OCI-LY3 (cell line): ENCODE measurements around the gene MICALL2.

Source experiments
- H2AFZ ChIP-seq: fragments of 200-600, 300-600 bp; shearing (Covaris generic); 2 replicates; pipeline ENCODE4 v1.6.0; 2014; ENCODE audit warnings: antibody characterized with exemption, low read depth, low read length
- H3K27ac ChIP-seq: fragments of 200-600, 300-600 bp; sonication (generic); 2 replicates; pipeline ENCODE4 v1.5.1; 2014; ENCODE audit warnings: mild to moderate bottlenecking, low read length, moderate library complexity, mixed read lengths
- H3K27me3 ChIP-seq: fragments of 200-600, 300-600 bp; sonication (generic); 2 replicates; pipeline ENCODE4 v1.6.1; 2014; ENCODE audit warnings: low read depth, low read length, mixed read lengths
- H3K36me3 ChIP-seq: fragments of 200-600, 300-600 bp; sonication (generic); replicated peaks from 2 replicates; pipeline ENCODE3; 2014; ENCODE audit warnings: low read depth, low read length, mixed read lengths
- H3K4me1 ChIP-seq: fragments of 300-600, 200-600 bp; sonication (generic); 2 replicates; pipeline ENCODE4 v1.6.1; 2014; ENCODE audit warnings: low read length, mixed read lengths
- H3K4me2 ChIP-seq: fragments of 200-600, 300-600 bp; sonication (generic); 2 replicates; pipeline ENCODE4 v1.6.1; 2014; ENCODE audit warnings: low read length, mixed read lengths
- H3K4me3 ChIP-seq: fragments of 300-600, 200-600 bp; sonication (generic); 2 replicates; pipeline ENCODE4 v1.5.1; 2014; ENCODE audit warnings: antibody characterized with exemption, mild to moderate bottlenecking, low read length, moderate library complexity
- H3K79me2 ChIP-seq: fragments of 300-600, 200-600 bp; shearing (Covaris generic); 2 replicates; pipeline ENCODE4 v1.6.1; 2014; ENCODE audit warnings: mild to moderate bottlenecking, low read length, mixed read lengths
- H3K9ac ChIP-seq: fragments of 300-600, 200-600 bp; shearing (Covaris generic); 2 replicates; pipeline ENCODE4 v1.6.0; 2014; ENCODE audit warnings: mild to moderate bottlenecking, low read length, moderate library complexity
- H3K9me3 ChIP-seq: fragments of 200-600, 300-600 bp; shearing (Covaris generic); 2 replicates; pipeline ENCODE4 v1.6.1; 2014; ENCODE audit warnings: low read length, mixed read lengths; ENCODE audit not compliant: insufficient read depth
- H4K20me1 ChIP-seq: fragments of 200-600, 300-600 bp; sonication (generic); 2 replicates; pipeline ENCODE4 v1.6.1; 2016; ENCODE audit warnings: low read length, mixed read lengths; ENCODE audit not compliant: insufficient read depth
- CTCF ChIP-seq: fragments of 200-600, 300-600 bp; sonication (generic); IDR thresholded peaks from 2 replicates; pipeline ENCODE4 v1.5.1; 2014; ENCODE audit warnings: antibody characterized with exemption, low read length, low read depth
- EZH2phosphoT487 ChIP-seq: fragments of 200-600 bp; shearing (Covaris generic); IDR thresholded peaks from 2 replicates; pipeline ENCODE4 v1.6.1; 2018; ENCODE audit warnings: antibody characterized with exemption, mixed run types, low read depth

MICALL2 gene

GRCh38 chr7:1437155-1437880, 22.0 kb downstream of the MICALL2 start:
- H3K27ac ChIP-seq = no peak overlapping the region

GRCh38 chr7:1436608-1437007, 22.7 kb downstream of the MICALL2 start:
- Histone ChIP-seq H4K20me1 (no peaks in the 10 kb centered on the region), H3K79me2 (no peaks in the 10 kb centered on the region), H3K27ac (no peak overlapping the region), H3K9me3 (no peaks in the 10 kb centered on the region), H3K4me3 (no peak overlapping the region), H3K36me3 (no peaks in the 10 kb centered on the region), H2AFZ (no peak overlapping the region), H3K9ac (no peak overlapping the region), H3K4me1 (no peaks in the 10 kb centered on the region), H3K27me3 (no peaks in the 10 kb centered on the region), H3K4me2 (no peak overlapping the region)
- TF ChIP-seq EZH2phosphoT487 = no peak
- no peak for TF ChIP-seq CTCF

More at GRCh38 chr7:1437155-1437880, 22.0 kb downstream of the MICALL2 start:
- H2AFZ ChIP-seq = no peak overlapping the region
- H3K4me3 ChIP-seq = no peak overlapping the region
- H3K4me1 ChIP-seq = no peaks in the 10 kb centered on the region
- H3K36me3 ChIP-seq = no peaks in the 10 kb centered on the region
- no peaks in the 10 kb centered on the region for H3K27me3 ChIP-seq
- H4K20me1 ChIP-seq = no peaks in the 10 kb centered on the region
- H3K9me3 ChIP-seq = no peaks in the 10 kb centered on the region
- no peak overlapping the region for H3K4me2 ChIP-seq
- no peaks in the 10 kb centered on the region for H3K79me2 ChIP-seq
- no peak overlapping the region for H3K9ac ChIP-seq
- TF ChIP-seq EZH2phosphoT487 = no peak
- TF ChIP-seq CTCF = no peak

- no peaks in the 10 kb centered on the region for H3K36me3 ChIP-seq
- no peak overlapping the region for H2AFZ ChIP-seq
- H3K4me3 ChIP-seq = no peak overlapping the region
- H3K27me3 ChIP-seq = no peaks in the 10 kb centered on the region
- H3K4me1 ChIP-seq = no peaks in the 10 kb centered on the region
- no peaks in the 10 kb centered on the region for H4K20me1 ChIP-seq
- no peak for TF ChIP-seq EZH2phosphoT487
- no peak for TF ChIP-seq CTCF
- H3K9ac ChIP-seq = no peak overlapping the region
- no peaks in the 10 kb centered on the region for H3K9me3 ChIP-seq
- no peaks in the 10 kb centered on the region for H3K79me2 ChIP-seq
- no peak overlapping the region for H3K4me2 ChIP-seq
- H3K27ac ChIP-seq = no peak overlapping the region
Observed at GRCh38 chr7:1434891-1435670, 24.2 kb downstream of the MICALL2 start.

- Histone ChIP-seq H3K9me3 (no peaks in the 10 kb centered on the region), H3K27ac (no peak overlapping the region), H3K27me3 (no peaks in the 10 kb centered on the region), H2AFZ (no peak overlapping the region), H3K9ac (no peak overlapping the region), H3K4me3 (no peak overlapping the region), H3K4me2 (no peak overlapping the region), H3K4me1 (no peaks in the 10 kb centered on the region), H3K36me3 (no peaks in the 10 kb centered on the region), H4K20me1 (no peaks in the 10 kb centered on the region), H3K79me2 (no peaks in the 10 kb centered on the region)
- no peak for TF ChIP-seq CTCF
- no peak for TF ChIP-seq EZH2phosphoT487
Observed at GRCh38 chr7:1434165-1434718, 25.0 kb downstream of the MICALL2 start.
